SK-N-SH treated with all-trans-retinoic acid at 6 μM for 48 hours (cell line): Measurements from ENCODE around the gene TSNAXIP1.

Source experiments
- ATAC-seq: fragments of 200-7000 bp; cut with Tn5 transposase; 3 replicates; pipeline ENCODE4 v1.9.1; 2020; ENCODE audit warnings: mild to moderate bottlenecking, moderate library complexity
- ARNTL ChIP-seq: fragments of 450-650 bp; formaldehyde crosslinking; IDR thresholded peaks from 2 replicates; pipeline ENCODE4 v1.5.0; 2020; ENCODE audit warnings: low read depth, mild to moderate bottlenecking, moderate library complexity, borderline replicate concordance
- BACH2 ChIP-seq: fragments of 250-450 bp; sonication (Bioruptor Pico); IDR thresholded peaks from 2 replicates; pipeline ENCODE4 v1.9.0; 2021; ENCODE audit warnings: mild to moderate bottlenecking, borderline replicate concordance
- CSDC2 ChIP-seq: fragments of 250-450 bp; sonication (Bioruptor Pico); IDR thresholded peaks from 2 replicates; pipeline ENCODE4 v1.5.0; 2020; ENCODE audit warnings: mild to moderate bottlenecking, moderate library complexity
- ESRRG ChIP-seq: fragments of 250-450 bp; sonication (Bioruptor Pico); IDR thresholded peaks from 2 replicates; pipeline ENCODE4 v1.6.1; 2021; ENCODE audit warnings: mild to moderate bottlenecking
- GLIS3 ChIP-seq: fragments of 250-450 bp; sonication (Bioruptor Pico); IDR thresholded peaks from 2 replicates; pipeline ENCODE4 v1.5.0; 2020; ENCODE audit warnings: mild to moderate bottlenecking, moderate library complexity
- ISL1 ChIP-seq: fragments of 250-450 bp; sonication (Bioruptor Pico); IDR thresholded peaks from 2 replicates; pipeline ENCODE4 v2.1.2; 2022; ENCODE audit warnings: mild to moderate bottlenecking, moderate library complexity
- OSR1 ChIP-seq: fragments of 250-450 bp; sonication (Bioruptor Pico); IDR thresholded peaks from 2 replicates; pipeline ENCODE4 v1.8.0; 2022; ENCODE audit warnings: moderate library complexity, mild to moderate bottlenecking, inconsistent platforms
- RARB ChIP-seq: fragments of 250-450 bp; sonication (Bioruptor Pico); IDR thresholded peaks from 2 replicates; pipeline ENCODE4 v1.8.0; 2021; ENCODE audit warnings: mild to moderate bottlenecking, moderate library complexity
- SNAI2 ChIP-seq: fragments of 250-450 bp; sonication (Bioruptor Pico); IDR thresholded peaks from 2 replicates; pipeline ENCODE4 v1.5.0; 2020; ENCODE audit warnings: mild to moderate bottlenecking, moderate library complexity
- TCF4 ChIP-seq: fragments of 250-450 bp; sonication (Bioruptor Pico); IDR thresholded peaks from 2 replicates; pipeline ENCODE4 v1.8.0; 2021; ENCODE audit warnings: mild to moderate bottlenecking, moderate library complexity, borderline replicate concordance
- TOX ChIP-seq: fragments of 250-450 bp; sonication (Bioruptor Pico); IDR thresholded peaks from 2 replicates; pipeline ENCODE4 v1.8.0; 2021; ENCODE audit warnings: mild to moderate bottlenecking, moderate library complexity, borderline replicate concordance
- ZC3H10 ChIP-seq: fragments of 250-450 bp; sonication (Bioruptor Pico); IDR thresholded peaks from 2 replicates; pipeline ENCODE4 v1.5.1; 2021; ENCODE audit warnings: mild to moderate bottlenecking, moderate library complexity
- ZFP3 ChIP-seq: fragments of 250-450 bp; sonication (Bioruptor Pico); IDR thresholded peaks from 2 replicates; pipeline ENCODE4 v1.5.0; 2020; ENCODE audit warnings: mild to moderate bottlenecking, moderate library complexity
- ZFP30 ChIP-seq: fragments of 450-650 bp; formaldehyde crosslinking; IDR thresholded peaks from 2 replicates; pipeline ENCODE4 v1.5.0; 2022; ENCODE audit warnings: mild to moderate bottlenecking, moderate library complexity
- ZNF565 ChIP-seq: fragments of 450-650 bp; formaldehyde crosslinking; conservative IDR thresholded peaks from 2 replicates; pipeline ENCODE4 v1.5.0; 2020; ENCODE audit warnings: low read depth, mild to moderate bottlenecking, moderate library complexity
- ZNF70 ChIP-seq: fragments of 450-650 bp; formaldehyde crosslinking; IDR thresholded peaks from 2 replicates; pipeline ENCODE4 v1.5.0; 2020; ENCODE audit warnings: mild to moderate bottlenecking, moderate library complexity
- TF ChIP-seq, protein P1 (sequence below): fragments of 250-450 bp; sonication (Bioruptor Pico); IDR thresholded peaks from 2 replicates; pipeline ENCODE4 v1.5.0; 2020; ENCODE audit warnings: mild to moderate bottlenecking, moderate library complexity
- TF ChIP-seq, protein P2 (sequence below): fragments of 250-450 bp; sonication (Bioruptor Pico); IDR thresholded peaks from 2 replicates; pipeline ENCODE4 v1.8.0; 2021; ENCODE audit warnings: low read depth, mild to moderate bottlenecking, moderate library complexity, borderline replicate concordance
- TF ChIP-seq, protein P3 (sequence below): fragments of 250-450 bp; sonication (Bioruptor Pico); IDR thresholded peaks from 2 replicates; pipeline ENCODE4 v1.5.1; 2021; ENCODE audit warnings: mild to moderate bottlenecking, moderate library complexity

Gene TSNAXIP1

DNA sequence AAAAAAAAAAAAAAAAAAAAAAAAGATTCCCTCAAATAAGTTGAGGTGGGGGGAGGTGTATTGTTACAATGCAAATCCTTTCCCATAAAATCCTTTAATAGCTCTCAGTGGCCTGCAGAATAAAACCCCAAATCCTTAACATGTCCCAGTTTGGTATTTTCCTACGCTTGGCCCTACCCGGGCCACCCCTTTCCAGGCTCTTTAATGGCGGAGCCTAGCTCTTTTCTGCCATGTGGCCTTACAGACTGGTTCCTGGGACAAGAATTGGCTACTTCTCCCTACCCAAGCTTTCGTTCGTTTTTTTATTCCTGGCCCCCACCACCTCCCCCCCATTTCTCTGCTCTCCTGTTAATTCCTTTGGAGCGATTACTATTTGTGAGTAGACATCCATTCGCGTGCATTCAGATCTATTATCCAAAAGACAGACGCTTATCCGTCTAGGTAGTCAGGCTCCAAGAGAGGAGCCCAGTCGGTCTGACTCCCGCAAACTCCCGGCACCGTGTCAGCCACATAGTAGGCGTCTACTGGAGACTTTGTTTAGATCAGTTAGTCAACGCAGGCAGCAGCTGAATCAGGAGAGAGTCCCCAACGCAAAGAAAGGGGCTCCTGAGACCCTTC, 34.6 kb downstream of the TSNAXIP1 start:
- ATAC-seq = no peak
- TF ChIP-seq ZNF565 (CRISPR knock-in tag) (no peak), OSR1 (CRISPR knock-in tag) (no peak), TOX (CRISPR knock-in tag) (no peak), BACH2 (CRISPR knock-in tag) (no peak), TCF4 (CRISPR knock-in tag) (no peak), SNAI2 (CRISPR knock-in tag) (no peak), ISL1 (CRISPR knock-in tag) (no peak)
- TF ChIP-seq, protein P1, sequence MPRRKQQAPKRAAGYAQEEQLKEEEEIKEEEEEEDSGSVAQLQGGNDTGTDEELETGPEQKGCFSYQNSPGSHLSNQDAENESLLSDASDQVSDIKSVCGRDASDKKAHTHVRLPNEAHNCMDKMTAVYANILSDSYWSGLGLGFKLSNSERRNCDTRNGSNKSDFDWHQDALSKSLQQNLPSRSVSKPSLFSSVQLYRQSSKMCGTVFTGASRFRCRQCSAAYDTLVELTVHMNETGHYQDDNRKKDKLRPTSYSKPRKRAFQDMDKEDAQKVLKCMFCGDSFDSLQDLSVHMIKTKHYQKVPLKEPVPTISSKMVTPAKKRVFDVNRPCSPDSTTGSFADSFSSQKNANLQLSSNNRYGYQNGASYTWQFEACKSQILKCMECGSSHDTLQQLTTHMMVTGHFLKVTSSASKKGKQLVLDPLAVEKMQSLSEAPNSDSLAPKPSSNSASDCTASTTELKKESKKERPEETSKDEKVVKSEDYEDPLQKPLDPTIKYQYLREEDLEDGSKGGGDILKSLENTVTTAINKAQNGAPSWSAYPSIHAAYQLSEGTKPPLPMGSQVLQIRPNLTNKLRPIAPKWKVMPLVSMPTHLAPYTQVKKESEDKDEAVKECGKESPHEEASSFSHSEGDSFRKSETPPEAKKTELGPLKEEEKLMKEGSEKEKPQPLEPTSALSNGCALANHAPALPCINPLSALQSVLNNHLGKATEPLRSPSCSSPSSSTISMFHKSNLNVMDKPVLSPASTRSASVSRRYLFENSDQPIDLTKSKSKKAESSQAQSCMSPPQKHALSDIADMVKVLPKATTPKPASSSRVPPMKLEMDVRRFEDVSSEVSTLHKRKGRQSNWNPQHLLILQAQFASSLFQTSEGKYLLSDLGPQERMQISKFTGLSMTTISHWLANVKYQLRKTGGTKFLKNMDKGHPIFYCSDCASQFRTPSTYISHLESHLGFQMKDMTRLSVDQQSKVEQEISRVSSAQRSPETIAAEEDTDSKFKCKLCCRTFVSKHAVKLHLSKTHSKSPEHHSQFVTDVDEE (CRISPR knock-in tag) = no peak
- TF ChIP-seq, protein P2, sequence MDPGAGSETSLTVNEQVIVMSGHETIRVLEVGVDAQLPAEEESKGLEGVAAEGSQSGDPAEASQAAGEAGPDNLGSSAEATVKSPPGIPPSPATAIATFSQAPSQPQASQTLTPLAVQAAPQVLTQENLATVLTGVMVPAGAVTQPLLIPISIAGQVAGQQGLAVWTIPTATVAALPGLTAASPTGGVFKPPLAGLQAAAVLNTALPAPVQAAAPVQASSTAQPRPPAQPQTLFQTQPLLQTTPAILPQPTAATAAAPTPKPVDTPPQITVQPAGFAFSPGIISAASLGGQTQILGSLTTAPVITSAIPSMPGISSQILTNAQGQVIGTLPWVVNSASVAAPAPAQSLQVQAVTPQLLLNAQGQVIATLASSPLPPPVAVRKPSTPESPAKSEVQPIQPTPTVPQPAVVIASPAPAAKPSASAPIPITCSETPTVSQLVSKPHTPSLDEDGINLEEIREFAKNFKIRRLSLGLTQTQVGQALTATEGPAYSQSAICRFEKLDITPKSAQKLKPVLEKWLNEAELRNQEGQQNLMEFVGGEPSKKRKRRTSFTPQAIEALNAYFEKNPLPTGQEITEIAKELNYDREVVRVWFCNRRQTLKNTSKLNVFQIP = no peak

DNA sequence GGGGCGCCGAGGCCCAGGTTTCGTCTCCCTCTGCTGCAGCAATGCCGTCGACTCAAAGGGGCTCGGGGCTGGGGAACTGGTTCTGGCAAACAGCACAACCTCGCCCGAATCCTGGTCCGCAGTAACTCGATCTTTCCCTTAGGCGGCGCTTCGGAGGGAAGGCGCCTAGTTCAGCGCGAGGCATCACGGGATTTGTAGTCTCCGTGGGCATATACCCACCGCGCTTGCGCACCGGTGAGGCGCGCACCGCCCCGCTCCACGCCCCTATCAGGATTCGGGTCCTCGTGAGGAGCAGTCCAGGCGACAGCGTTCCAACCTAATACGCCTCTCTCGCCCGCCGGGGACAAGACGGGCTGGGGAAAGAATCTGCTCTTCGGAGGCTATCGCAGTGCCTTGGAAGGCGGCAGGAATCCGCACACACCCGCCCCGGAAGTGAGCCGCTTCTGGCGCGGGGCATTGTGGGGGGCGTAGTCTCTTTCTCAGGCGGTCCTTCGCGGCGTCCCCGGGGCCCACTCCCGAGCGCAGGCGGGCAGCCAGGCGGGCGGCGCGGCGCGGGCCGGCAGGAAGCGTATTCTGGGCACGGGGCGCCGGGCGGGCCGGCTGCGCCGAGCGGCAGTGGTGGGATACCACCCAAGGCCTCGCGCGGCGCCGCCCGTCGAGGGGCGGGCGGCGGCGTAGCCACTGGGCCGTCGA, 35.3 kb downstream of the TSNAXIP1 start, which contains the start of gene THAP11:
TSS of gene THAP11 (plus strand) at position 505 of the 693 bp plus-strand sequence. CDS start 235 bp downstream, outside the sequence.
- TF ChIP-seq GLIS3 (CRISPR knock-in tag) = no peak
- no peak for TF ChIP-seq ISL1 (CRISPR knock-in tag)
- TF ChIP-seq ZC3H10 = no peak
- TF ChIP-seq TOX (CRISPR knock-in tag) = no peak
- TF ChIP-seq, all 23 proteins: peak for 0
- peak; percentile 55 for ATAC-seq

DNA sequence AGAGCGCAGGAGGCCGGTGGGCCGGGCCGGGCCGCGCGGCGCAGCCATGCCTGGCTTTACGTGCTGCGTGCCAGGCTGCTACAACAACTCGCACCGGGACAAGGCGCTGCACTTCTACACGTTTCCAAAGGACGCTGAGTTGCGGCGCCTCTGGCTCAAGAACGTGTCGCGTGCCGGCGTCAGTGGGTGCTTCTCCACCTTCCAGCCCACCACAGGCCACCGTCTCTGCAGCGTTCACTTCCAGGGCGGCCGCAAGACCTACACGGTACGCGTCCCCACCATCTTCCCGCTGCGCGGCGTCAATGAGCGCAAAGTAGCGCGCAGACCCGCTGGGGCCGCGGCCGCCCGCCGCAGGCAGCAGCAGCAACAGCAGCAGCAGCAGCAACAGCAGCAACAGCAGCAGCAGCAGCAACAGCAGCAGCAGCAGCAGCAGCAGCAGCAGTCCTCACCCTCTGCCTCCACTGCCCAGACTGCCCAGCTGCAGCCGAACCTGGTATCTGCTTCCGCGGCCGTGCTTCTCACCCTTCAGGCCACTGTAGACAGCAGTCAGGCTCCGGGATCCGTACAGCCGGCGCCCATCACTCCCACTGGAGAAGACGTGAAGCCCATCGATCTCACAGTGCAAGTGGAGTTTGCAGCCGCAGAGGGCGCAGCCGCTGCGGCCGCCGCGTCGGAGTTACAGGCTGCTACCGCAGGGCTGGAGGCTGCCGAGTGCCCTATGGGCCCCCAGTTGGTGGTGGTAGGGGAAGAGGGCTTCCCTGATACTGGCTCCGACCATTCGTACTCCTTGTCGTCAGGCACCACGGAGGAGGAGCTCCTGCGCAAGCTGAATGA, 36.0 kb downstream of the TSNAXIP1 start:
- peak; percentile 12 for ATAC-seq

More for the DNA sequence above, 36.0 kb downstream of the TSNAXIP1 start:
- TF ChIP-seq ZFP30 (CRISPR knock-in tag) = no peak
- TF ChIP-seq BACH2 (CRISPR knock-in tag) = no peak
- no peak for TF ChIP-seq CSDC2 (CRISPR knock-in tag)
- no peak for TF ChIP-seq TCF4 (CRISPR knock-in tag)
- TF ChIP-seq ESRRG (CRISPR knock-in tag) = no peak
- no peak for TF ChIP-seq ZNF565 (CRISPR knock-in tag)
- no peak for TF ChIP-seq TOX (CRISPR knock-in tag)
- TF ChIP-seq SNAI2 (CRISPR knock-in tag) = no peak
- TF ChIP-seq OSR1 (CRISPR knock-in tag) = no peak
- TF ChIP-seq, protein P3, sequence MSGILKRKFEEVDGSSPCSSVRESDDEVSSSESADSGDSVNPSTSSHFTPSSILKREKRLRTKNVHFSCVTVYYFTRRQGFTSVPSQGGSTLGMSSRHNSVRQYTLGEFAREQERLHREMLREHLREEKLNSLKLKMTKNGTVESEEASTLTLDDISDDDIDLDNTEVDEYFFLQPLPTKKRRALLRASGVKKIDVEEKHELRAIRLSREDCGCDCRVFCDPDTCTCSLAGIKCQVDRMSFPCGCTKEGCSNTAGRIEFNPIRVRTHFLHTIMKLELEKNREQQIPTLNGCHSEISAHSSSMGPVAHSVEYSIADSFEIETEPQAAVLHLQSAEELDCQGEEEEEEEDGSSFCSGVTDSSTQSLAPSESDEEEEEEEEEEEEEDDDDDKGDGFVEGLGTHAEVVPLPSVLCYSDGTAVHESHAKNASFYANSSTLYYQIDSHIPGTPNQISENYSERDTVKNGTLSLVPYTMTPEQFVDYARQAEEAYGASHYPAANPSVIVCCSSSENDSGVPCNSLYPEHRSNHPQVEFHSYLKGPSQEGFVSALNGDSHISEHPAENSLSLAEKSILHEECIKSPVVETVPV (CRISPR knock-in tag) = no peak
- no peak for TF ChIP-seq ARNTL (CRISPR knock-in tag)
- TF ChIP-seq ISL1 (CRISPR knock-in tag) = no peak
- TF ChIP-seq RARB (CRISPR knock-in tag) = no peak
- TF ChIP-seq, protein P2 = no peak
- TF ChIP-seq ZFP3 (CRISPR knock-in tag) = no peak
- TF ChIP-seq ZNF70 (CRISPR knock-in tag) = no peak
